Gastroesophageal sphincter (tissue), 3 donors: ENCODE results near the gene GCK.

Experiments
- CTCF ChIP-seq, 4 experiments: fragments of 200-600 bp in 2 of 4; fragments of 450-650 bp in 2 of 4; sonication (generic) in 1 of 4; IDR thresholded peaks; one replicate each; pipeline ENCODE4 v1.5.1; 2017 to 2019; ENCODE audit warnings: antibody characterized with exemption in 4 of 4, mild to moderate bottlenecking in 2 of 4, moderate library complexity in 2 of 4
- EP300 ChIP-seq: sonication (generic); formaldehyde crosslinking; IDR thresholded peaks from one replicate; pipeline ENCODE4 v1.6.1; 2017; ENCODE audit warnings: antibody characterized with exemption, mild to moderate bottlenecking
- POLR2AphosphoS5 ChIP-seq: sonication (generic); formaldehyde crosslinking; IDR thresholded peaks from one replicate; pipeline ENCODE4 v1.6.1; 2017; ENCODE audit warnings: antibody characterized with exemption

GRCh38 chr7:44206008-44206407 lies 16.8 kb upstream of the GCK start:
- no peak for TF ChIP-seq CTCF (IDR thresholded peaks at IDR 0.05)
- TF ChIP-seq EP300, result no peak
- TF ChIP-seq POLR2AphosphoS5, result no peak
